ENCODE results near the gene R3HDM2. TPM values are rescaled to one million over a fixed set of nuclear protein-coding genes. Genes with fewer than 3 reads are reported as not detected.
"Not testable (repeated sequence)": the region's sequence is repeated elsewhere in the genome, so short reads cannot be mapped to it uniquely, and the experiment has no call there.

R3HDM2 gene
- total RNA-seq, 2 donors from 2014 or later, result 78.9 to 79.1 TPM

DNA sequence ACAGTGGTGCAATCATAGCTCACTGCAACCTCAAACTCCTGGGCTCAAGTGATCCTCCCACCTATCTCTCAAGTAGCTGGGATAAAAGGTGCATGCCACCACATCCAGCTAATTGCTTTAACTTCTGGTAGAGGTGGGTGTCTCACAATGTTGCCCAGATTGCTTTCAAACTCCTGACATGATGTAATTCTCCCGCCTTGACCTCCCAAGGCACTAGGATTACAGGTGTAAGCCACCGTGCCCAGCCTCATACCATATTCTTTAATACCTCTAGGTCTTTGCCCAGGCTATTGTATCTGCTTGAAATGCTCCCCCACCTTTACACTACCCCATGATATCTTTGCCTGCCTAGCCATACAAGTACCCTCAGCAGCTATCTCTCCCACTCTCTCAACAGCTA is 11.3 kb downstream of the R3HDM2 start:
- Mint-ChIP-seq H3K9me3 (no peaks in the 10 kb centered on the region), H3K27ac (no peak overlapping the region), H3K4me3 (no peak overlapping the region), H3K27me3 (ENCODE audit: low read depth) (no peaks in the 10 kb centered on the region), H3K36me3 (ENCODE audit: insufficient read depth in 2 of 2) (peaks cover 4 to 11% of the 10 kb centered on the region in 2 donors), H3K4me1 (ENCODE audit: low read depth) (peaks cover 12% of the 10 kb centered on the region)
- ATAC-seq (replicated peaks in 1 of 2) (no peak), DNase-seq (no peak)

- no peak overlapping the region for H3K4me3 Mint-ChIP-seq
- no peak for ATAC-seq (replicated peaks in 1 of 2)
- no peaks in the 10 kb centered on the region for H3K9me3 Mint-ChIP-seq
- H3K36me3 Mint-ChIP-seq (ENCODE audit: insufficient read depth in 2 of 2), result peaks cover 4 to 10% of the 10 kb centered on the region in 2 donors
- peaks cover 12% of the 10 kb centered on the region for H3K4me1 Mint-ChIP-seq (ENCODE audit: low read depth)
- H3K27ac Mint-ChIP-seq, result no peak overlapping the region
- DNase-seq, result no peak
- H3K27me3 Mint-ChIP-seq (ENCODE audit: low read depth), result no peaks in the 10 kb centered on the region
Measured at GRCh38 chr12:57418255-57418654, 12.6 kb downstream of the R3HDM2 start.

DNA sequence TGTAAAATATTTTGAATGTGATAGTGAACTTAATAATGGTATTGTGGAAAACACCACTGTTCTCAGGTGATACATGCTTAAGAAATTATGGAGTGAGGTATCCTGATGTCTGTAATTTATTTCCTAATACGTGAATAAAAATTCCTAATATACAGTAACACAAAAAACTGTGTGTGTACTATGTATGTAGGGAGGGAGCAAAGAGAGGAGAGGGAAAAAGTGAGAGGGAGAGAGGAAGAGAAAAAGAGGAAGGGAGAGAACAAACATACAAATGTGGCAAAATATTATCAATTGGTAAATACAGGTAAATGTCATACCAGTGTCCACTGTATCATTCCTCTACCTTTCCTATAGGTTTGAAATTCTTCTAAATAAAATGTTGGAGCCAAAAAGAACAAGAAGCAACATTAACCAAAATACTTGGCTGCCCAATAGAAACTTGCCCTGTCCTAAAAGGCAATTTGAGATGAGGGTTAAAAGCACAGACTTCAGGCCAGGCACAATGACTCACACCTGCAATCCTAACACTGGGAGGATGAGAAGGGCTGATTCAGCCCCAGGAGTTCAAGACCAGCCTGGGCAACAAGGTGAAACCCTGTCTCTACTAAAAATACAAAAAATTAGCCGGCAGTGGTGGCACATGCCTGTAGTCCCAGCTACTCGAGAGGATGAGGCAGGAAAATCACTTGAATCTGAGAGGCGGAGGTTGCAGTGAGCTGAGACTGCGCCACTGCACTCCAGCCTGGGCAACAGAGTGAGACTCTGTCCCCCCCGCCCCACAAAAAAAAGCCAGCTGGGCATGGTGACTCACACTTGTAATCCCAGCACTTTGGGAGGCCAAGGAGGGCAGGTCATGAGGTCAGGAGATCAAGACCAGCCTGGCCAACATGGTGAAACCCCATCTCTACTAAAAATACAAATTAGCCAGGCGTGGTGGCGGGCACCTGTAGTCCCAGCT is 14.5 kb downstream of the R3HDM2 start:
- no peak overlapping the region for H3K27ac Mint-ChIP-seq
- peaks cover 0 to 4% of the 10 kb centered on the region in 2 donors for H3K36me3 Mint-ChIP-seq (ENCODE audit: insufficient read depth in 2 of 2)
- DNase-seq, result no peak
- H3K27me3 Mint-ChIP-seq (ENCODE audit: low read depth), result no peaks in the 10 kb centered on the region
- no peak for ATAC-seq (replicated peaks in 1 of 2)
- no peaks in the 10 kb centered on the region for H3K9me3 Mint-ChIP-seq
- H3K4me1 Mint-ChIP-seq (ENCODE audit: low read depth), result peaks cover 13% of the 10 kb centered on the region
- no peak overlapping the region for H3K4me3 Mint-ChIP-seq

DNA sequence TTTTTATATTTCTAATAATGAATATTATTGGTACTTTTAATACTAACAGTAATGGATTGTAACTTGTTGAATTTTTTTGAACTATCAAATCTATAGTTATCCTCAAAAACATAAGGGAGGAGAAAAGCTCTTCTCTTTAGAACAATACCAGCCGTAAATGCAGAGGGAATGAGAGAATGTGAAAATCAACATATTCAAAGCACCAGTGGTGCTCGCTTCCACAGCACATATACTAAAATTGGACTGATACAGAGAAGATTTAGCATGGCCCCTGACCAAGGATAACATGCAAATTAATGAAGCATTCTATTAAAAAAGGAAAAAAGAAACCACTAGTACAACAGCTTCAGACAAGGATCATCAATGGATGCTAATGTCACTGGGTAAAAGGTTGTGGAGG is 15.8 kb downstream of the R3HDM2 start:
- no peaks in the 10 kb centered on the region for H3K27me3 Mint-ChIP-seq (ENCODE audit: low read depth)
- no peak overlapping the region for H3K4me3 Mint-ChIP-seq
- peak overlapping the region; percentile 83 for H3K27ac Mint-ChIP-seq
- DNase-seq, result no peak
- H3K9me3 Mint-ChIP-seq, result no peaks in the 10 kb centered on the region
- no peak for ATAC-seq (replicated peaks in 1 of 2)
- peaks cover 17% of the 10 kb centered on the region for H3K4me1 Mint-ChIP-seq (ENCODE audit: low read depth)
- H3K36me3 Mint-ChIP-seq (ENCODE audit: insufficient read depth in 2 of 2), result peaks cover 0 to 4% of the 10 kb centered on the region in 2 donors

DNA sequence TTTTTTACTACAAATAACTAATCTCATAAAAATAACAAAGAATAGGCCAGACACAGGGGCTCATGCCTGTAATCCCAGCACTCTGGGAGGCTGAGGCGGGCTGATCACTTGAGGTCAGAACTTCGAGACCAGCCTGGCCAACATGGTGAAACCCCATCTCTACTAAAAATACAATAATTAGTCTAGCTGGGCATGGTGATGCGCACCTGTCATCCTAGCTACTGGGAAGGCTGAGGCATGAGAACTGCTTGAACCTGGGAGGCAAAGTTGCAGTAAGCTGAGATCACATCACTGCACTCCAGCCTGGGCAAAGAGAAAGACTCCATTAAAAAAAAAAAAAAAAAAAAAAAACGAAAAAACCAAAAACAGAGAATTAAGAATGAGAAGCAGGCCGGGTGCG is 16.7 kb downstream of the R3HDM2 start:
- H3K4me3 Mint-ChIP-seq; H3K9me3 Mint-ChIP-seq; ATAC-seq (replicated peaks in 1 of 2); H3K27ac Mint-ChIP-seq; H3K27me3 Mint-ChIP-seq (ENCODE audit: low read depth); H3K36me3 Mint-ChIP-seq (ENCODE audit: insufficient read depth in 2 of 2); DNase-seq: not testable (repeated sequence)
- H3K4me1 Mint-ChIP-seq (ENCODE audit: low read depth), result peaks cover 17% of the 10 kb centered on the region

DNA sequence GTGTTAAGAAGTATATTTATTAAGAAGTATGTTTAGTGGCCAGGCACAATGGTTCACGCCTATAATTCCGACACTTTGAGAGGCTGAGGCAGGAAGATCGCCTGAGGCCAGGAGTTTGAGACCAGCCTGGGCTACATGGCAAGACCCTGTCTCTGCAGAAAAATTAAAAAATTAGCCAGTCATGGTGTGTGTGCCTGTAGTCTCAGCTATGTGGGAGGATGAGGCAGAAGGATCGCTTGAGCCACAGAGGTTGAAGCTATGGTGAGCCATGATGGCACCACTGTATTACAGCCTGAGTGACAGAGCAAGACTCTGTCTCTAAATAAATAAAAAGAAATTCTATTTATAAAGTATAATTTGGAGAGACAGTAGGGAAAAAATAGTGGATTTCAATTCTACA is 20.3 kb downstream of the R3HDM2 start:
- no peaks in the 10 kb centered on the region for H3K36me3 Mint-ChIP-seq (ENCODE audit: insufficient read depth in 2 of 2)

GRCh38 chr12:57404966-57405640 is 25.7 kb downstream of the R3HDM2 start:
- Mint-ChIP-seq H3K4me1 (ENCODE audit: low read depth) (peaks cover 13% of the 10 kb centered on the region), H3K27ac (peak overlapping the region; percentile 80), H3K36me3 (ENCODE audit: insufficient read depth in 2 of 2) (no peaks in the 10 kb centered on the region), H3K27me3 (ENCODE audit: low read depth) (no peaks in the 10 kb centered on the region), H3K4me3 (peak overlapping the region in 1 of 2 donors; percentile 60), H3K9me3 (no peaks in the 10 kb centered on the region)
- ATAC-seq (replicated peaks in 1 of 2) (peak; percentile 96), DNase-seq (peak; percentile 25 to 35)

More for the DNA sequence above, 20.3 kb downstream of the R3HDM2 start:
- H3K9me3 Mint-ChIP-seq, result no peaks in the 10 kb centered on the region
- no peak overlapping the region for H3K27ac Mint-ChIP-seq
- no peak overlapping the region for H3K4me3 Mint-ChIP-seq
- H3K27me3 Mint-ChIP-seq (ENCODE audit: low read depth), result no peaks in the 10 kb centered on the region
- DNase-seq (no peak), ATAC-seq (replicated peaks in 1 of 2) (no peak)
- H3K4me1 Mint-ChIP-seq (ENCODE audit: low read depth), result peaks cover 16% of the 10 kb centered on the region

GRCh38 chr12:57402156-57402555 is 28.7 kb downstream of the R3HDM2 start:
- not testable (repeated sequence) for H3K4me3 Mint-ChIP-seq; H3K9me3 Mint-ChIP-seq; H3K27me3 Mint-ChIP-seq (ENCODE audit: low read depth); H3K27ac Mint-ChIP-seq; ATAC-seq (replicated peaks in 1 of 2); DNase-seq; H3K36me3 Mint-ChIP-seq (ENCODE audit: insufficient read depth in 2 of 2)
- H3K4me1 Mint-ChIP-seq (ENCODE audit: low read depth), result peaks cover 13% of the 10 kb centered on the region

GRCh38 chr12:57401165-57401564 is 29.7 kb downstream of the R3HDM2 start:
- no peaks in the 10 kb centered on the region for H3K36me3 Mint-ChIP-seq (ENCODE audit: insufficient read depth in 2 of 2)
- H3K4me3 Mint-ChIP-seq, result no peak overlapping the region
- H3K9me3 Mint-ChIP-seq, result no peaks in the 10 kb centered on the region
- H3K27ac Mint-ChIP-seq, result no peak overlapping the region
- H3K4me1 Mint-ChIP-seq (ENCODE audit: low read depth), result peaks cover 13% of the 10 kb centered on the region
- no peaks in the 10 kb centered on the region for H3K27me3 Mint-ChIP-seq (ENCODE audit: low read depth)
- DNase-seq (no peak), ATAC-seq (replicated peaks in 1 of 2) (no peak)

DNA sequence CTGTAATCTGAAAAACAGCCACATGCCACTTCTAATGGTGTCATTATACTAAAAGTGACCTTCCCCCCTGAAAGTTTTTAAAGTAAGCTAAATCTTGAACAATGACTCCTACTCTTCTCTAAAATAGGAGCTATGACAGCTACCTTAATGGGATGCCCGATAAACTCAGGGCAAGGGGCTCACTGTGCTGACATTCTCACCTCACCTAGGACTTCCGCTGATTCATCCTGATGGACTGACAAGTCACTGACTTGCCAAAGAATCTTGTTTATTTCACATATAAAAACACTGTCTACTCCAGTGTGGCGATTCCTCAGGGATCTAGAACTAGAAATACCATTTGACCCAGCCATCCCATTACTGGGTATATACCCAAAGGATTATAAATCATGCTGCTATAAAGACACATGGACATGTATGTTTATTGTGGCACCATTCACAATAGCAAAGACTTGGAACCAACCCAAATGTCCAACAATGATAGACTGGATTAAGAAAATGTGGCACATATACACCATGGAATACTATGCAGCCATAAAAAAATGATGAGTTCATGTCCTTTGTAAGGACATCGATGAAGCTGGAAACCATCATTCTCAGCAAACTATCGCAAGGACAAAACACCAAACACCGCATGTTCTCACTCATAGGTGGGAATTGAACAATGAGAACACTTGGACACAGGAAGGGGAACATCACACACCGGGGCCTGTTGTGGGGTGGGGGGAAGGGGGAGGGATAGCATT is 31.0 kb downstream of the R3HDM2 start:
- ATAC-seq (replicated peaks in 1 of 2); H3K9me3 Mint-ChIP-seq; H3K27ac Mint-ChIP-seq; H3K27me3 Mint-ChIP-seq (ENCODE audit: low read depth); H3K4me3 Mint-ChIP-seq; H3K4me1 Mint-ChIP-seq (ENCODE audit: low read depth); DNase-seq; H3K36me3 Mint-ChIP-seq (ENCODE audit: insufficient read depth in 2 of 2): not testable (repeated sequence)

- H3K4me3 Mint-ChIP-seq, result no peak overlapping the region
- ATAC-seq (replicated peaks in 1 of 2) (no peak), DNase-seq (no peak)
- H3K27ac Mint-ChIP-seq, result peak overlapping the region; percentile 69
- peaks cover 0 to 6% of the 10 kb centered on the region in 2 donors for H3K36me3 Mint-ChIP-seq (ENCODE audit: insufficient read depth in 2 of 2)
- no peaks in the 10 kb centered on the region for H3K27me3 Mint-ChIP-seq (ENCODE audit: low read depth)
- no peaks in the 10 kb centered on the region for H3K4me1 Mint-ChIP-seq (ENCODE audit: low read depth)
- H3K9me3 Mint-ChIP-seq, result no peaks in the 10 kb centered on the region
Measured at GRCh38 chr12:57397441-57397840, 33.4 kb downstream of the R3HDM2 start.

DNA sequence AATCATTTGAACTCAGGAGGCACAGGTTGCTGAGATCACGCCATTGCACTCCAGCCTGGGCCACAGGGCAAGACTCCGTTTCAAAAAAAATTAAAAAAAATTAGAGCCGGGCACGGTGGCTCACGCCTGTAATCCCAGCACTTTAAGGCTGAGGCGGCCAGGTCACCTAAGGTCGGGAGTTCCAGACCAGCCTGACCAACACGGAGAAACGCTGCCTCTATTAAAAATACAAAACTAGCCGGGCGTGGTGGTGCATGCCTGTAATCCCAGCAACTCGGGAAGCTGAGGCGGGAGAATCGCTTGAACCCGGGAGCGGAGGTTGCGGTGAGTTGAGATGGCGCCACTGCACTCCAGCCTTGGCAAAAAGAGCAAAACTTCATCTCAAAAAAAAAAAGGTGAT is 35.7 kb downstream of the R3HDM2 start:
- H3K4me3 Mint-ChIP-seq, result no peak overlapping the region
- ATAC-seq (replicated peaks in 1 of 2), result no peak
- no peak overlapping the region for H3K27ac Mint-ChIP-seq

GRCh38 chr12:57390174-57390573 is 40.7 kb downstream of the R3HDM2 start:
- DNase-seq (no peak), ATAC-seq (replicated peaks in 1 of 2) (no peak)
- Mint-ChIP-seq H3K36me3 (ENCODE audit: insufficient read depth in 2 of 2) (peaks cover 1 to 9% of the 10 kb centered on the region in 2 donors), H3K4me3 (no peak overlapping the region), H3K27me3 (ENCODE audit: low read depth) (no peaks in the 10 kb centered on the region), H3K9me3 (no peaks in the 10 kb centered on the region), H3K4me1 (ENCODE audit: low read depth) (peaks cover 9% of the 10 kb centered on the region), H3K27ac (no peak overlapping the region)

More for the DNA sequence above, 35.7 kb downstream of the R3HDM2 start:
- no peaks in the 10 kb centered on the region for H3K9me3 Mint-ChIP-seq
- no peaks in the 10 kb centered on the region for H3K27me3 Mint-ChIP-seq (ENCODE audit: low read depth)
- peaks cover 1 to 10% of the 10 kb centered on the region in 2 donors for H3K36me3 Mint-ChIP-seq (ENCODE audit: insufficient read depth in 2 of 2)
- DNase-seq, result no peak
- no peaks in the 10 kb centered on the region for H3K4me1 Mint-ChIP-seq (ENCODE audit: low read depth)

Data from activated T-cell treated with anti-CD3 and anti-CD28 coated beads, Interleukin-2, amount 50 U/mL, for 72 hours (primary cell).